ENCODE data around the gene DIAPH2. TPM values are rescaled to one million over a fixed set of nuclear protein-coding genes. Genes with fewer than 3 reads are reported as not detected.

Gene DIAPH2
- total RNA-seq, 2 experiments from 2014 or later = 13.7 to 13.9 TPM

- H3K27ac Mint-ChIP-seq = no peak overlapping the region
- no peaks in the 10 kb centered on the region for H3K9me3 Mint-ChIP-seq
- H3K36me3 Mint-ChIP-seq = no peaks in the 10 kb centered on the region
- no peaks in the 10 kb centered on the region for H3K27me3 Mint-ChIP-seq
- no peak for ATAC-seq (ENCODE audit: low read depth)
- POLR2A ChIA-PET = no interaction called here
- no peak for DNase-seq
- H3K4me1 Mint-ChIP-seq = no peaks in the 10 kb centered on the region
- no peak overlapping the region for H3K4me3 Mint-ChIP-seq
Measured at GRCh38 chrX:97021680-97022079, 337.0 kb downstream of the DIAPH2 start.

- no peaks in the 10 kb centered on the region for H3K27me3 Mint-ChIP-seq
- H3K4me3 Mint-ChIP-seq = no peak overlapping the region
- no peak for ATAC-seq (ENCODE audit: low read depth)
- POLR2A ChIA-PET = no interaction called here
- H3K9me3 Mint-ChIP-seq = no peaks in the 10 kb centered on the region
- H3K27ac Mint-ChIP-seq = no peak overlapping the region
- H3K4me1 Mint-ChIP-seq = no peaks in the 10 kb centered on the region
- no peak for DNase-seq
- H3K36me3 Mint-ChIP-seq = peaks cover 4% of the 10 kb centered on the region
Measured at GRCh38 chrX:97026406-97026805, 341.8 kb downstream of the DIAPH2 start.

- DNase-seq = no peak
- H3K36me3 Mint-ChIP-seq = peaks cover 4% of the 10 kb centered on the region
- no peak for ATAC-seq (ENCODE audit: low read depth)
- H3K27ac Mint-ChIP-seq = no peak overlapping the region
- no peak overlapping the region for H3K4me3 Mint-ChIP-seq
- H3K9me3 Mint-ChIP-seq = no peaks in the 10 kb centered on the region
- H3K27me3 Mint-ChIP-seq = no peaks in the 10 kb centered on the region
- POLR2A ChIA-PET = no interaction called here
- no peaks in the 10 kb centered on the region for H3K4me1 Mint-ChIP-seq
Measured at GRCh38 chrX:97027384-97027922, 342.8 kb downstream of the DIAPH2 start.

GRCh38 chrX:97030463-97030862, 345.8 kb downstream of the DIAPH2 start:
- no peak overlapping the region for H3K4me3 Mint-ChIP-seq
- peaks cover 4% of the 10 kb centered on the region for H3K36me3 Mint-ChIP-seq
- H3K27me3 Mint-ChIP-seq = no peaks in the 10 kb centered on the region
- ATAC-seq (ENCODE audit: low read depth) (no peak), DNase-seq (no peak)
- no peaks in the 10 kb centered on the region for H3K4me1 Mint-ChIP-seq
- H3K9me3 Mint-ChIP-seq = no peaks in the 10 kb centered on the region
- POLR2A ChIA-PET = no interaction called here
- H3K27ac Mint-ChIP-seq = no peak overlapping the region

GRCh38 chrX:97030947-97031346, 346.3 kb downstream of the DIAPH2 start:
- POLR2A ChIA-PET = no interaction called here
- no peaks in the 10 kb centered on the region for H3K4me1 Mint-ChIP-seq
- DNase-seq = no peak
- H3K27me3 Mint-ChIP-seq = no peaks in the 10 kb centered on the region
- H3K9me3 Mint-ChIP-seq = no peaks in the 10 kb centered on the region
- peaks cover 4% of the 10 kb centered on the region for H3K36me3 Mint-ChIP-seq
- no peak for ATAC-seq (ENCODE audit: low read depth)
- no peak overlapping the region for H3K27ac Mint-ChIP-seq
- no peak overlapping the region for H3K4me3 Mint-ChIP-seq

GRCh38 chrX:97039363-97040029, 354.9 kb downstream of the DIAPH2 start:
- no peak for ATAC-seq (ENCODE audit: low read depth)

GRCh38 chrX:97045470-97045869, 360.8 kb downstream of the DIAPH2 start:
- Mint-ChIP-seq H3K4me3 (no peak overlapping the region), H3K9me3 (no peaks in the 10 kb centered on the region), H3K27ac (no peak overlapping the region), H3K36me3 (peaks cover 2% of the 10 kb centered on the region), H3K27me3 (no peaks in the 10 kb centered on the region), H3K4me1 (no peaks in the 10 kb centered on the region)
- no peak for DNase-seq
- no peak for ATAC-seq (ENCODE audit: low read depth)
- POLR2A ChIA-PET = no interaction called here

More at GRCh38 chrX:97039363-97040029, 354.9 kb downstream of the DIAPH2 start:
- DNase-seq = no peak
- Mint-ChIP-seq H3K4me1 (no peaks in the 10 kb centered on the region), H3K27ac (no peak overlapping the region), H3K9me3 (no peaks in the 10 kb centered on the region), H3K27me3 (no peaks in the 10 kb centered on the region), H3K36me3 (no peaks in the 10 kb centered on the region), H3K4me3 (no peak overlapping the region)
- POLR2A ChIA-PET = no interaction called here

GRCh38 chrX:97046867-97047266, 362.2 kb downstream of the DIAPH2 start:
- no peak overlapping the region for H3K27ac Mint-ChIP-seq
- DNase-seq (no peak), ATAC-seq (ENCODE audit: low read depth) (no peak)
- H3K4me3 Mint-ChIP-seq = no peak overlapping the region
- no peaks in the 10 kb centered on the region for H3K4me1 Mint-ChIP-seq
- no peaks in the 10 kb centered on the region for H3K9me3 Mint-ChIP-seq
- H3K36me3 Mint-ChIP-seq = peaks cover 2% of the 10 kb centered on the region
- POLR2A ChIA-PET = no interaction called here
- no peaks in the 10 kb centered on the region for H3K27me3 Mint-ChIP-seq

- H3K9me3 Mint-ChIP-seq = no peaks in the 10 kb centered on the region
- H3K4me3 Mint-ChIP-seq = no peak overlapping the region
- H3K27me3 Mint-ChIP-seq = no peaks in the 10 kb centered on the region
- peaks cover 4% of the 10 kb centered on the region for H3K36me3 Mint-ChIP-seq
- no peaks in the 10 kb centered on the region for H3K4me1 Mint-ChIP-seq
- no peak for ATAC-seq (ENCODE audit: low read depth)
- POLR2A ChIA-PET = no interaction called here
- no peak overlapping the region for H3K27ac Mint-ChIP-seq
- DNase-seq = no peak
Measured at GRCh38 chrX:97050392-97050791, 365.8 kb downstream of the DIAPH2 start.

- Mint-ChIP-seq H3K9me3 (no peaks in the 10 kb centered on the region), H3K4me3 (no peak overlapping the region), H3K27ac (no peak overlapping the region), H3K36me3 (peaks cover 3% of the 10 kb centered on the region), H3K4me1 (peaks cover 2% of the 10 kb centered on the region), H3K27me3 (no peaks in the 10 kb centered on the region)
- DNase-seq (no peak), ATAC-seq (ENCODE audit: low read depth) (no peak)
- POLR2A ChIA-PET = no interaction called here
Measured at GRCh38 chrX:97057349-97057909, 372.8 kb downstream of the DIAPH2 start.

- no peak for ATAC-seq (ENCODE audit: low read depth)
- Mint-ChIP-seq H3K4me3 (no peak overlapping the region), H3K4me1 (peaks cover 2% of the 10 kb centered on the region), H3K36me3 (peaks cover 4% of the 10 kb centered on the region), H3K27me3 (no peaks in the 10 kb centered on the region), H3K27ac (no peak overlapping the region), H3K9me3 (no peaks in the 10 kb centered on the region)
- POLR2A ChIA-PET = no interaction called here
- no peak for DNase-seq
Measured at GRCh38 chrX:97060020-97060419, 375.4 kb downstream of the DIAPH2 start.

GRCh38 chrX:97065066-97065465, 380.4 kb downstream of the DIAPH2 start:
- H3K27me3 Mint-ChIP-seq = no peaks in the 10 kb centered on the region
- no peak for ATAC-seq (ENCODE audit: low read depth)
- DNase-seq = no peak
- H3K27ac Mint-ChIP-seq = no peak overlapping the region
- H3K9me3 Mint-ChIP-seq = no peaks in the 10 kb centered on the region
- no peak overlapping the region for H3K4me3 Mint-ChIP-seq
- H3K4me1 Mint-ChIP-seq = peaks cover 1% of the 10 kb centered on the region
- POLR2A ChIA-PET = no interaction called here
- H3K36me3 Mint-ChIP-seq = peaks cover 4% of the 10 kb centered on the region

GRCh38 chrX:97065973-97066372, 381.3 kb downstream of the DIAPH2 start:
- H3K4me3 Mint-ChIP-seq = no peak overlapping the region
- ATAC-seq (ENCODE audit: low read depth) = no peak
- peaks cover 4% of the 10 kb centered on the region for H3K36me3 Mint-ChIP-seq
- POLR2A ChIA-PET = no interaction called here
- no peak overlapping the region for H3K27ac Mint-ChIP-seq
- no peaks in the 10 kb centered on the region for H3K9me3 Mint-ChIP-seq
- no peak for DNase-seq
- H3K27me3 Mint-ChIP-seq = no peaks in the 10 kb centered on the region
- peaks cover 1% of the 10 kb centered on the region for H3K4me1 Mint-ChIP-seq

- H3K36me3 Mint-ChIP-seq = peaks cover 4% of the 10 kb centered on the region
- no peak overlapping the region for H3K27ac Mint-ChIP-seq
- no peak for DNase-seq
- H3K4me1 Mint-ChIP-seq = peaks cover 1% of the 10 kb centered on the region
- POLR2A ChIA-PET = no interaction called here
- H3K4me3 Mint-ChIP-seq = no peak overlapping the region
- ATAC-seq (ENCODE audit: low read depth) = no peak
- H3K9me3 Mint-ChIP-seq = no peaks in the 10 kb centered on the region
- H3K27me3 Mint-ChIP-seq = no peaks in the 10 kb centered on the region
Measured at GRCh38 chrX:97066381-97066780, 381.7 kb downstream of the DIAPH2 start.

All from activated naive CD8-positive, alpha-beta T cell treated with anti-CD3 and anti-CD28 coated beads, Interleukin-2, amount 10 ng/mL, durations not matched to agents 7 days and 5 days (primary cell).